Fibroblast of upper back skin (primary cell): ENCODE results near the gene C11orf68.
"Not testable (repeated sequence)": the region's sequence is repeated elsewhere in the genome, so short reads cannot be mapped to it uniquely, and the experiment has no call there.

Experiments
- DNase-seq: peaks from one replicate; pipeline ENCODE4 v3.0.0-alpha.2; 2013

C11orf68 gene

GRCh38 chr11:65918211-65919140 is at the start of gene C11orf68:
C11orf68 (minus strand) TSS chr11:65919062; CDS start chr11:65919031, 31 bp downstream.
- no peak for DNase-seq

DNA sequence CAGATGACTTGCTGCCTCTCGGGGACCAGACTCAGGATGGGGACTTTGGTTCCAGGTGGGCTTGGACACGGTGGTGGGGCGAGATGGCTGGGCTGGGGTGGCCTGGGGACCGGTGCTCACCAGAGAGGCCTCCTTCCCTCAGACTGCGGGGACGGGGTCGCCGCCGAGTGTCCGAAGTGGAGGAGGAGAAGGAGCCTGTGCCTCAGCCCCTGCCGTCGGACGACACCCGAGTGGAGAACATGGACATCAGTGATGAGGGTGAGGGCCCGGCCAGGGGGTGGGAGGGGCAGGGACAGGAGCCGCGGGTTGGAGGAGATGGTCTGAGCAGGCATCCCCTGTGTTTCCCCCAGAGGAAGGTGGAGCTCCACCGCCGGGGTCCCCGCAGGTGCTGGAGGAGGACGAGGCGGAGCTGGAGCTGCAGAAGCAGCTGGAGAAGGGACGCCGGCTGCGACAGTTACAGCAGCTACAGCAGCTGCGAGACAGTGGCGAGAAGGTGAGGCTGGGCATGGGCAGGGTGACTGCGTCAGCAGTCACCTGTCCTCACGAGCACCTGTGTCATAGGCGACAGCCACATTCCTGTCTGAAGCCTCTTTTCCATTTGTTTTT is 48.6 kb upstream of the C11orf68 start:
- no peak for DNase-seq

DNA sequence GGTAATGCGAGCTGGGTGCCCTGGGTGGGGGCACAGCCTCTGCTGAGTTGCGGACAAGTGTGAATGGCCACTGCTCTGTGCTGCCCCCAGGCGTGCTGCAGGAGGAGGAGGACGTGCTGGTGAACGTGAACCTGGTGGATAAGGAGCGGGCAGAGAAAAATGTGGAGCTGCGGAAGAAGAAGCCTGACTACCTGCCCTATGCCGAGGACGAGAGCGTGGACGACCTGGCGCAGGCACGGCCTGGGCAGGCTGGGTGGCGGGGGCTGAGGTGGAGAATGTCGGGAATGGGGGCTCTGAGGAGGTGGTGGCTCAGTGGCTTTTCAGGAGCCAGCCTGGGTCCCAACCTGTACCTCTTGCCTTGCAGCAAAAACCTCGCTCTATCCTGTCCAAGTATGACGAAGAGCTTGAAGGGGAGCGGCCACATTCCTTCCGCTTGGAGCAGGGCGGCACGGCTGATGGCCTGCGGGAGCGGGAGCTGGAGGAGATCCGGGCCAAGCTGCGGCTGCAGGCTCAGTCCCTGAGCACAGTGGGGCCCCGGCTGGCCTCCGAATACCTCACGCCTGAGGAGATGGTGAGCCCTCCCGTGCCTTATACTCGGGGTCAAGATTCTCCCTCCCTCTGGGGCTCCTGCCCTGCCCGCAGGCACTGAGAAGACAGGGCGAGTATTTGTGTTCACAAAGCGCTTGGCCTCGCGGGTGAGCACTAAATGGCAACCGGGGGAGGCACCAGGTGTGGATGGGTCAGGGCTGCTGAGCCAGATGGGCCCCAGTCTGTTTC is 47.3 kb upstream of the C11orf68 start:
- DNase-seq = no peak

DNA sequence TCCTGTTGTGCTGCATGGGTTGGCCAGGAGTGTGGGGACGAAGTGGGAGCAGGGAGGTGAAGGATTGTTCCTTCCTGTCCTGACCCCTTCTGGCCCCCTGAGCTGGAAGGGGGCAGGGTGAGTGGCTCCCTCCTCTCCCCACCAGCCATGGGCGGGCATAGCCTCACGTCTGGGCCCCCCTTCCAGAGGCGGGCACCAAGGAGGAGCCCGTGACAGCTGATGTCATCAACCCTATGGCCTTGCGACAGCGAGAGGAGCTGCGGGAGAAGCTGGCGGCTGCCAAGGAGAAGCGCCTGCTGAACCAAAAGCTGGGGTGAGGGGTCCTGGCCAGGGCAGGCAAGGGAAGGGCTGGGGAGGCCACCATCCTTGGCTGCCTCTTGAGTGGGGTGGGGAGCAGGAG is 46.0 kb upstream of the C11orf68 start:
- DNase-seq = no peak

DNA sequence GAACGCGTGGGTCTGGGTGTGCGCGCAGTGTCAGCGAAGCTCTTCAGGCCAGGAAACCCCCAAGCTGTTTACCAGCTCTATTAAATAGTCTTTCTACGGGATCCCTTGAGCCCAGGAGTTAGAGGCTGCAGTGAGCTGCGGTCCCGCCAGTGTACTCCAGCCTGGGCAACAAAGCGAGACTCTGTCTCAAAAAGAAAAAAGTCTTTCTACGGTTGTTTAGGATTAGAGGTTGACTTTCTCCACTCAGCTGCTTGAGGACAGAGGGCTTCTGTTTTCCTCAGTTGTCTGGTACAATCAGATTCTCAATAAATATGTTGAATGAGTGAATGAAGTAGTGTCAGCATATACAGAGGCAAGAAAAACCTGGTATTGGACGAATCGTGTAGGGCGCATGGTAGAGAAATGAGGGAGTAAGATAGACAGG is 43.3 kb upstream of the C11orf68 start:
- DNase-seq = no peak

GRCh38 chr11:65961267-65962140 is 42.6 kb upstream of the C11orf68 start, which contains the start of gene SART1:
SART1 (plus strand) TSS chr11:65961734; CDS start chr11:65961781, 47 bp downstream.
- DNase-seq = peak; percentile 99

GRCh38 chr11:65960824-65961266 is 42.0 kb upstream of the C11orf68 start:
- no peak for DNase-seq

GRCh38 chr11:65958774-65959420 is 40.0 kb upstream of the C11orf68 start:
- no peak for DNase-seq

DNA sequence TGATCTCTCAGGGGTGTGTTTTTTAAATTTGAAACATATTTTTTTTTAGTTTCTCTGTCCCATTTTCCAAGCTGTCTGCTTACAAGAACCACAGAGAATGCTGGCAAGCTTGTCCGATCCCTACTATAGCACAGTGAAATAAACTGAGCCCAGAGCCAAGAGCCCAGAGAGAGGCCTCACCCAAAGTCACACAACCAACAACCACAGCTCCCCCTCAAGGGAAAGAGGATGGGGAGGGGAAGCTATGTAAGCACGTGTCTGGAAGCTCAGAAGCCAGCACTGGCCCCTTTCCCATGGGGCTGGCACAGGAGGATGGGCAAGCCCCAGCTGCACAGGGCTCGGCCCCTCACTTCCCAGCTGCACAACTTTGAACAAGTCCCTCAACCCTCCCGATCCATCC is 39.4 kb upstream of the C11orf68 start:
- DNase-seq = no peak

GRCh38 chr11:65954771-65955170 is 35.9 kb upstream of the C11orf68 start:
- no peak for DNase-seq

- no peak for DNase-seq
Observed at GRCh38 chr11:65953471-65953870, 34.6 kb upstream of the C11orf68 start.

GRCh38 chr11:65952052-65952521 is 33.2 kb upstream of the C11orf68 start:
- no peak for DNase-seq

- DNase-seq = not testable (repeated sequence)
Observed at GRCh38 chr11:65951641-65952040, 32.8 kb upstream of the C11orf68 start.

GRCh38 chr11:65950711-65951110 is 31.8 kb upstream of the C11orf68 start:
- DNase-seq = not testable (repeated sequence)

DNA sequence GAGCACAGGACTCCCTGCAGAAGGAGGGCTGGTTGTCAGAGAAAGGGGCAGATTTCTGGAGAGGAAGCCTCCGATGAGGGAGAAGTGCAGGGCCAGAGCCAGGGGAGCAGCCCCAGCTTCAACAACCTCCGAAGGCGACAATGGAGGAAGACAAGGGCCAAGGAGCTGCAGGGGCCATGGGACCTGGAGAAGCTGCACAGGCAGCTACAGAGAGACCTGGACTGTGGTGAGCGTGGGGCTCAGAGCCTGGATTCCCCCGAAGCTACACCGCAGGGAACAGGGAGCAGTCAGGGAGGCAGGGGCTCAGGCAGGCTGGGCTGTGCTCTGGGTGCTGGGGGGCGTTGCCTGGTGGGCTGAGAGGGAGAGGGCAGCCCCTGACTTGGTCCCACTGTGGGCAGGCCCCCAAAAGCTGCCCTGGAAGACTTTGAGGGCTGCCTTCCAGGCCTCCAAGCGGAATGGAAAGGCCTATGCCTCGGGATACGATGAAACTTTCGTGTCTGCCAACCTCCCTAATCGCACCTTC is 28.8 kb upstream of the C11orf68 start:
- no peak for DNase-seq

- no peak for DNase-seq
Observed at GRCh38 chr11:65947133-65947532, 28.3 kb upstream of the C11orf68 start.

GRCh38 chr11:65946655-65947054 is 27.8 kb upstream of the C11orf68 start:
- DNase-seq = no peak

DNA sequence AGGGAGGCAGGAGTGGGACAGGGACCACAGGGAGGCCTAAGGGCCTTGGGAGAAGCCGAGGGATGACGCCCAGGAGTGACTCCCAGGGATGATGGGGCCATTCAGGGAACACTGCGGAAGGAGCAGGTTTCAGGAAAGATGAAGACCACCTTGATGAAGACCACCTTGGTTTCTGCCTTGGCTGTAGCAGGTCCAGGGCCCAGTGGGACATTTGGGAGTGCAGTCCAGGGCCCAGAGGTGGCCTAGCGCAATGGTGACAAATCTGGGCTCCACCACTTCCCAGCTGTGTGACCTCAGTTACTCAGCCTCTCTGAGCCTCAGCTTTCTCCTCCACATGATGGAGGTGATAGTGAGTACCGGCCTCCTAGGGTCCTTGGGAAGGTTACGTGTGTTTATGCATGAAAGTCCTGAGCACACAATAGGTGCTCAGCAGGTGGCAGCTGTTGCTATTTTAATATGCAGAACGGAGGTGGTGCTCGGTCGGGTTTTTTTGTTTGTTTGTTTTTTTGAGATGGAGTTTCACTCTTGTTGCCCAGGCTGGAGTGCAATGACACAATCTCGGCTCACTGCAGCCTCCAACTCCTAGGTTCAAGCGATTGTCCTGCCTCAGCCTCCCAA is 27.2 kb upstream of the C11orf68 start:
- DNase-seq = no peak

GRCh38 chr11:65945430-65945911 is 26.6 kb upstream of the C11orf68 start, which contains the start of gene TSGA10IP:
TSGA10IP (plus strand) TSS chr11:65945480; CDS start chr11:65945676, 196 bp downstream.
- no peak for DNase-seq

DNA sequence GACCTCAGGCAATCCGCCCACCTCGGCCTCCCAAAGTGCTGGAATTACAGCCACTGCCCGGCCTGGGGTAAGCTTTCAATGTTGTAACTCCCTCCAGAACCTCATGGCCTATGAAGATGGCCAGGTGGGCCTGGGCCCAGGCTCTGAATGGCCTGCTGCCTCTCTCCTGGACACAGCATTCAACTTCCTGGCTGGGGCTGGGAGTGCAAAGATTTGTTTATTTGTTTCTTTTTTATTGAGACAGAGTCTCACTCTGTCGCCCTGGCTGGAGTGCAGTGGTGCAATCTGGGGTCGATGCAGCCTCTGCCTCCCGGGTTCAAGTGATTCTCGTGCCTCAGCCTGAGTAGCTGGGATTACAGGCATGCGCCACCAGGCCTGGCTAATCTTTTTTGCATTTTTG is 25.9 kb upstream of the C11orf68 start:
- no peak for DNase-seq
